NCI-H82 treated with DMSO at 0.1 percent for 48 hours (cell line): ENCODE data around the gene GNG14.
"Not testable (repeated sequence)": the region's sequence is repeated elsewhere in the genome, so short reads cannot be mapped to it uniquely, and the experiment has no call there.

Experiments
- DNase-seq: peaks from one replicate; lab custom pipeline; 2025; ENCODE audit not compliant: unreplicated experiment; lab: John Stamatoyannopoulos, UW

GNG14 gene

DNA sequence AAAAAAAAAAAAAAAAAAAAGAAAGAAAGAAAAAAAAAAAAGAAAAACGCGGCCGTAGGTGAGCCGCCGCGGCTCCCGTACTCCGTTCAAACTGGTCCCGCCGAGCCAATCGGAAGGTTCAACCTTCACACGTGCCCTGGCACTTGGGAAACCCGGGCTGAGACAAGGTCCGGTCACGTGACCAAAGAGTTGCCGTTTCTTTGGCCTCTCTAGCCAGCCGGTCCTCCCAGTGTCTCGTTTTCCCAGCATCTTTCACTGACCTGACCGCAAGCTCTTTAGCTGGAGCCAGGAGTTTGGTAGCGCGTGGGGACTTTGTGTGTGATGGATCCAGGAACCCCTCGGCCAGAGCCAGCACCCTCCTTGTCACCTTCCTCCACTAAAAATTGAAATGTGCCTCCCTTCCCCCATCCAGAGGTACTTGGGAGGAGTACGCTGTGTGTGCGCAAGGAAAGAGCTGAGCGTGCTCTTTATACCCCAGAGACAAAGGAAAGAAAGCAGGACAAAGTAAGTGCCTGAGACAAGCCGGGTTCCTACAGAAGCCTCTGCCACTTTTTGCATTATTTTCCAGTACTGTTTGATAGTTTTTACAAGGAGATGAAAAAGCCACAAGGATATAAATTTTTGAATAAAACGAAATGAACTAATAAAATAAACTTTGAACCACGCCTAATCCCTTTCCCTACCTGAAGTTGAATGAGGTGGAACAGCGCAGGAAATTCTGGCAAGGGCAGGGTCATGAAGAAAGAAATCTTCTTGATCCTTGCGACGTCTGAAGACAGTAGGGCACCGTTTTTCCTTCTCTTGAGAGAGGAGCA lies 35.0 kb downstream of the GNG14 start:
- DNase-seq = peak; percentile 98

DNA sequence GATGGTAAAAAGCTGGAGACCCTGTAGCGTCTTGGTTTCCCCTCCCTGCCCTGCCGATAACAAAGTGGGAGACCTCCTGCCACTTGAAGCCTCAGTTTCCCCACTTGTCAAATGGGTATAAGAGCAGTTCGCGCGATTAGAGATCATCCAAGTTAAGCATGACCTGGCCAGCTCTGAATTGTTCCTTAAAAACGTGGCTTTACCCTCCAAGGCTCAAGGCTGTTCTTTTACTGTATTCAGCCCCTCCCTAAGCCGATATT lies 35.5 kb downstream of the GNG14 start:
- no peak for DNase-seq

DNA sequence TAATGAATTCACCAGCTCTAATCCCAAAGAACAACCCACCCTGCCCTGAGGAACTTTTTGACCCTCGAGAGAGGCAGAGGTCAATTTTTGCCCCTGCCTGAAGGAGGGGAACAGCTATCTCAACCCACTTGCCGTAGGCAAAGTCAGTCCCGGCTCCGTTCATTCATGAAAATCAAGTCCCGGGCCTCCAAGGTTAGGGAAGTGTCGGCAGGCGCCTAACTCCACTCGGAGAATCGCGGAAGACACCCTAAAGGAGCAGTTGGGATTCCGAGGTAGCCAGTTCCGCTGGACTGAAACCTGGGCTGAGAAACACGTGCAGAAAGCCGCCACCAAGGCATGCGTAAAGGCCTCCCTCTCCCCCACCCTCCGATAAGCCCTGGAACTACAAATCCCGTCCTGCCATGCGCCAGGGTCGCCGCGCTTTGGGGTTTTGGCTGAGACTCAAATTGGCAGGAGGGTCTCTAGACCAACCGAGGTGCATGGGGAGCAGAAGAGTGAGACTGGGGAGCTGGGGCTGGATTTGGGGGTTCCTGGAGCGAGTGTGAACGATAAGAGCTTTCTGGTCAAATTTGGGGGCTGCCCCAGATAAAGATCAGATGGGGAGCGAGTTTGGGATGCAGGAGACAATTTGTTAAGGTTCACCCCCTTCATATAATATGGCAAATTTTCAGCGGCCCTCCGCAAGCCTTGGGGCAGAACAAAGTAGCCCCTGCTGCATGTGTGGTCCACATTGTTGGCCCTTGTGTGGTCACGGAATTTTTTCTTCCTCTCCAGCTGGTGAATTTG lies 36.0 kb downstream of the GNG14 start, which contains the start of gene TNPO2:
Gene TNPO2 (minus strand): TSS at position 292 of the 786 bp plus-strand sequence. CDS start 2,955 bp downstream, outside the sequence.
- DNase-seq = peak; percentile 88

- DNase-seq = not testable (repeated sequence)
Observed at GRCh38 chr19:12725612-12726011, 37.8 kb downstream of the GNG14 start.

DNA sequence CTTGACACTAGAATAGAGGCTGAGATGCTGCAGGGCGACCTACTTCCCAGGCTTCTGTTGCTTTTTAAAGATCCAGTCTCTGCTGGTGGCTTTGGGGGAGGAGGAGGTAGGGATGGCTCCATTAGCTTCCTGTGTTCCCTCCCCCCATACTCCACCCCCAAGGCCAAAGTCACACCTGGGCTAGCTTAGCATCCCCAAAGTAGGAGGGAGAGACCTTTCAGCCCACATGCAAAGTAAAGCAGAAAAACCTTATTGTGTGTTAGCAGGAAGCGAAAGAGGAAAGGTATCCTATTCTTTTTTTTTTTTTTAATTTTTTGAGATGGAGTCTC lies 39.2 kb downstream of the GNG14 start:
- no peak for DNase-seq

DNA sequence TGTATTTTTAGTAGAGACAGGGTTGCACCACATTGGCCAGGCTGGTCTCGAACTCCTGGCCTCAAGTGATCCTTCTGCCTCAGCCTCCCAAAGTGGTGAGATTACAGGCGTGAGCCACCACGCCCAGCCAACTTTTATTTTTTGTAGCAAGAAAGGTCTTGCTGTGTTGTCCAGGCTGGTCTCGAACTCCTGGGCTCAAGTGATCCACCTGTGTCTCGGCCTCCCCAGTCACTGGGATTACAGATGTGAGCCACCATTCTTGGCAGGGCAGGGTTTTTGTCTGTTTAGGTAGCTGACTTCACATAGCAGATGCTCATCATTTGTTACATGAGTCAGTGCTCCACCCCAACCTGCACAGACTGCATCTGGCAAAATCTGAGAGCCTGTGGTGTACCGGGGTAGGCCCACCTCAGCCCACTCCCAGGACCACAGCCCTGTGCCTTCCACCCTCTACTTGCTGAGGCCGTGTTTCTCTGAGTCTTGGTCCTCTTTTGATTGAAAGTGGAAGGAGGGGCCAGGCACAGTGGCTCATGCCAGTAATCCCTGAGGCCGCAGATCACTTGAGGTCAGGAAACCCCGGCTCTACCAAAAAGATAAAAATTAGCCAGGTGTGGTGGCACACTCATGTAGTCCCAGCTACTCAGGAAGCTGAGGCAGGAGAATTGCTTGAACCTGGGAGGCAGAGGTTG lies 40.1 kb downstream of the GNG14 start:
- DNase-seq = no peak

- no peak for DNase-seq
Observed at GRCh38 chr19:12730064-12730463, 42.3 kb downstream of the GNG14 start.

DNA sequence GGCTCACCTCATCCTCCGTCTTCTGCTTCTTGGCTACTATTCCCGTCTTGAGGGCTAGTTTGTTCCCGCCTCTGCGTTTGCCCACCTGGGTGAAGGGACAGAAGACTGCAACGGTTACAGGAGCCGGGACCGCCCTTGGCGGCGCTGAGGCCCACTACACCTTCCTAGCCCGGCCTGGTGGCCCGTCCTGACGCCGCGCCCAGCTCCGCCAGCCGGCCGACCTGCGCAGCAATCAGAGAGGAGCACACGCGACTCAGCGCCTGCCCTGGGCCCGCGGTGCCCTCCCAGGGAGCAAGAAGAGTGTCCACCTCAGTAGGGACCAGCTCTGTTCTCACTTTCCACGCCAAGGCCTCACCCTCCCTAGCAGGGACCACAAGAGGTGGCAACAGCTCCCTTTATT lies 43.5 kb downstream of the GNG14 start:
- no peak for DNase-seq

DNA sequence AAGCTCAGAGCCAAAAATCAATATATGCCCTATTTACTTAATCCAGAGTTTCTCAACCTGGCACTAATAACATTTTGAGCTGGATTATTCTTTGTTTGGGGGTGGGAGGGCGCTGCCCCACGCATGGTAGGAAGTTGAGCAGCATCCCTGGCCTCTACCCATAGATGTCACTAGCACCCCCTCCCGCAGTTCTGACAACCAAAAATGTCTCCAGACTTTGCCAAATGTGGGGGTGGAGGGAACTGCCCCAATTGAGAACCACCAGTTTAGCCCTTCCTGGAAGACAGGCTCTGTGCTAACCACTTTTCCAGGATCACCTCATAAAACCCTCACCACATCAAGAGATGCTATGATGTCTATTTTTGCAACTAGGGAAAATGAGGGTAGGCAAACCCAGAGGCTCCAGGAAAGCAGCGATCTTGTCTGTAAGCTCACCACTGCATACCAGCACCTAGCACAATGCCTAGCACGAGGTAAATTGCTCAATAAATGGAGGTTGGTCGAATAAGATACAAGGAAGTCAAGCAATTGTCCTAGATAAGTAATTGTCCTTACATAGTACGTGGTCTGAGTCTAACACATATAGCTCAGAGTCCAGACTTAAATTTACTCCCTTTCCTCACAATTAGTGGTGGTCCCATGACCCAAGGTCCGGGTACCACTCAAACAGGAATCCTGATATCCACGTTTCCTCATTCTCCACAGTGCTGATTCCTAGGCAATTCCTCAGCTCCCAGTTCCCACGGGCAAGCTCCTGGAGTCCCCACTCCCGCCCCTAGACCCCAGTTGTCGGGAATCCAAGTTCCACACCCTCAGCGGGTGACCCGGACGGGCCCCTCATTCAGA lies 45.8 kb downstream of the GNG14 start:
- DNase-seq = no peak

GRCh38 chr19:12736995-12737834 lies 49.4 kb downstream of the GNG14 start, which contains the start of gene GET3:
TSS of gene GET3 (plus strand) at chr19:12737497. CDS start at chr19:12737506, 9 bp downstream.
- DNase-seq = peak; percentile 100

GRCh38 chr19:12737835-12738351 lies 50.1 kb downstream of the GNG14 start:
- no peak for DNase-seq
